Body of pancreas (tissue), 4 donors: ENCODE measurements around the gene ZNF385D.

Experiments
- CTCF ChIP-seq, 7 experiments: fragments of 450-650 bp in 4 of 7; fragments of 200-600 bp in 3 of 7; sonication (generic) in 3 of 7; IDR thresholded peaks; one replicate each; pipeline ENCODE4 v1.5.1; 2016 to 2019; ENCODE audit warnings: antibody characterized with exemption in 7 of 7
- POLR2A ChIP-seq, 3 donors: fragments of 450-650 bp; IDR thresholded peaks; one replicate each; pipeline ENCODE4 v1.6.1; 2016; ENCODE audit warnings: antibody characterized with exemption in 3 of 3, mild to moderate bottlenecking in 2 of 3

- no peak for TF ChIP-seq CTCF (IDR thresholded peaks at IDR 0.05)
- TF ChIP-seq POLR2A (IDR thresholded peaks at IDR 0.05): no peak
These were observed 284.5 kb downstream of the ZNF385D start for GRCh38 chr3:21466476-21466875.
